Skeletal muscle tissue (tissue), 4 donors: ENCODE measurements around the gene DDX39B. TPM values are rescaled to one million over a fixed set of nuclear protein-coding genes. Genes with fewer than 3 reads are reported as not detected.
A peak's percentile ranks its signal among the peaks of the same experiment; 100 is the strongest.

Source experiments
- H3K27ac ChIP-seq: one replicate; pipeline ENCODE4 v1.7.0; 2013; ENCODE audit warnings: mild to moderate bottlenecking, low read depth, low read length, inconsistent platforms
- H3K27me3 ChIP-seq, 3 donors: one replicate each; pipeline ENCODE4 v1.7.0; 2013; ENCODE audit warnings: low read length in 3 of 3; ENCODE audit not compliant: control insufficient read depth in 3 of 3, insufficient read depth in 3 of 3
- H3K36me3 ChIP-seq, 3 donors: one replicate each; pipeline ENCODE4 v1.7.0; 2013; ENCODE audit warnings: low read length in 3 of 3; ENCODE audit not compliant: control insufficient read depth in 3 of 3, insufficient read depth in 3 of 3
- H3K4me1 ChIP-seq, 3 donors: one replicate each; pipeline ENCODE4 v1.7.0; 2013; ENCODE audit warnings: low read length in 3 of 3, mild to moderate bottlenecking in 3 of 3; ENCODE audit not compliant: control insufficient read depth in 3 of 3, insufficient read depth in 3 of 3
- H3K4me3 ChIP-seq, 3 donors: one replicate each; pipeline ENCODE4 v1.7.0; 2013; ENCODE audit warnings: low read length in 3 of 3
- H3K9ac ChIP-seq, 3 donors: one replicate each; pipeline ENCODE4 v1.7.0; 2013; ENCODE audit warnings: low read length in 3 of 3, mild to moderate bottlenecking in 3 of 3, moderate library complexity in 2 of 3, low read depth in 1 of 3
- H3K9me3 ChIP-seq, 3 donors: one replicate each; pipeline ENCODE4 v1.7.0; 2013; ENCODE audit warnings: low read length in 3 of 3; ENCODE audit not compliant: control insufficient read depth in 3 of 3
- total RNA-seq: library from RNA; depleted of rRNA; stranded (reverse); fragments of >200 nt; gene quantifications from one replicate; pipeline ENCODE4 v1.2.3, GENCODE V29; 2014
- donor health status: Osteomylitis.

Gene DDX39B
- total RNA-seq, 1 donor from 2014 or later: 436 TPM

DNA sequence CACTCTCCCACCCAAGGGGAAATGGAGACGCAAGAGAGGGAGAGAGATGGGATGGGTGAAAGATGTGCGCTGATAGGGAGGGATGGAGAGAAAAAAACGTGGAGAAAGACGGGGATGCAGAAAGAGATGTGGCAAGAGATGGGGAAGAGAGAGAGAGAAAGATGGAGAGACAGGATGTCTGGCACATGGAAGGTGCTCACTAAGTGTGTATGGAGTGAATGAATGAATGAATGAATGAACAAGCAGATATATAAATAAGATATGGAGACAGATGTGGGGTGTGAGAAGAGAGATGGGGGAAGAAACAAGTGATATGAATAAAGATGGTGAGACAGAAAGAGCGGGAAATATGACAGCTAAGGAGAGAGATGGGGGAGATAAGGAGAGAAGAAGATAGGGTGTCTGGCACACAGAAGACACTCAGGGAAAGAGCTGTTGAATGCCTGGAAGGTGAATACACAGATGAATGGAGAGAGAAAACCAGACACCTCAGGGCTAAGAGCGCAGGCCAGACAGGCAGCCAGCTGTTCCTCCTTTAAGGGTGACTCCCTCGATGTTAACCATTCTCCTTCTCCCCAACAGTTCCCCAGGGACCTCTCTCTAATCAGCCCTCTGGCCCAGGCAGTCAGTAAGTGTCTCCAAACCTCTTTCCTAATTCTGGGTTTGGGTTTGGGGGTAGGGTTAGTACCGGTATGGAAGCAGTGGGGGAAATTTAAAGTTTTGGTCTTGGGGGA lies 34.3 kb upstream of the DDX39B start:
- Histone ChIP-seq H3K9me3 (no peaks in the 10 kb centered on the region), H3K9ac (peak overlapping the region in 1 of 3 donors; percentile 62), H3K36me3 (no peaks in the 10 kb centered on the region), H3K4me1 (peaks cover 7 to 12% (median 10%) of the 10 kb centered on the region in 3 donors), H3K4me3 (peak overlapping the region in 2 of 3 donors; percentile 33 to 64), H3K27me3 (no peaks in the 10 kb centered on the region), H3K27ac (no peak overlapping the region)

DNA sequence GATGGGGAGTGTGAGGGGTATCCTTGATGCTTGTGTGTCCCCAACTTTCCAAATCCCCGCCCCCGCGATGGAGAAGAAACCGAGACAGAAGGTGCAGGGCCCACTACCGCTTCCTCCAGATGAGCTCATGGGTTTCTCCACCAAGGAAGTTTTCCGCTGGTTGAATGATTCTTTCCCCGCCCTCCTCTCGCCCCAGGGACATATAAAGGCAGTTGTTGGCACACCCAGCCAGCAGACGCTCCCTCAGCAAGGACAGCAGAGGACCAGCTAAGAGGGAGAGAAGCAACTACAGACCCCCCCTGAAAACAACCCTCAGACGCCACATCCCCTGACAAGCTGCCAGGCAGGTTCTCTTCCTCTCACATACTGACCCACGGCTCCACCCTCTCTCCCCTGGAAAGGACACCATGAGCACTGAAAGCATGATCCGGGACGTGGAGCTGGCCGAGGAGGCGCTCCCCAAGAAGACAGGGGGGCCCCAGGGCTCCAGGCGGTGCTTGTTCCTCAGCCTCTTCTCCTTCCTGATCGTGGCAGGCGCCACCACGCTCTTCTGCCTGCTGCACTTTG lies 33.6 kb upstream of the DDX39B start, which contains the start of gene TNF:
Gene TNF, plus strand, starts transcription at position 231 of the 567 bp plus-strand sequence. Its CDS starts 177 bp downstream, at position 408.
- no peaks in the 10 kb centered on the region for H3K9me3 ChIP-seq
- H3K4me1 ChIP-seq: peaks cover 1 to 6% (median 6%) of the 10 kb centered on the region in 3 donors
- no peak within 1 kb of the TSS for H3K27ac ChIP-seq
- no peaks in the 10 kb centered on the region for H3K27me3 ChIP-seq
- peak within 1 kb of the TSS; percentile 2 to 64 (median 33) for H3K4me3 ChIP-seq
- no peaks in the 10 kb centered on the region for H3K36me3 ChIP-seq
- H3K9ac ChIP-seq: peak within 1 kb of the TSS; percentile 42 to 62 (median 57)

DNA sequence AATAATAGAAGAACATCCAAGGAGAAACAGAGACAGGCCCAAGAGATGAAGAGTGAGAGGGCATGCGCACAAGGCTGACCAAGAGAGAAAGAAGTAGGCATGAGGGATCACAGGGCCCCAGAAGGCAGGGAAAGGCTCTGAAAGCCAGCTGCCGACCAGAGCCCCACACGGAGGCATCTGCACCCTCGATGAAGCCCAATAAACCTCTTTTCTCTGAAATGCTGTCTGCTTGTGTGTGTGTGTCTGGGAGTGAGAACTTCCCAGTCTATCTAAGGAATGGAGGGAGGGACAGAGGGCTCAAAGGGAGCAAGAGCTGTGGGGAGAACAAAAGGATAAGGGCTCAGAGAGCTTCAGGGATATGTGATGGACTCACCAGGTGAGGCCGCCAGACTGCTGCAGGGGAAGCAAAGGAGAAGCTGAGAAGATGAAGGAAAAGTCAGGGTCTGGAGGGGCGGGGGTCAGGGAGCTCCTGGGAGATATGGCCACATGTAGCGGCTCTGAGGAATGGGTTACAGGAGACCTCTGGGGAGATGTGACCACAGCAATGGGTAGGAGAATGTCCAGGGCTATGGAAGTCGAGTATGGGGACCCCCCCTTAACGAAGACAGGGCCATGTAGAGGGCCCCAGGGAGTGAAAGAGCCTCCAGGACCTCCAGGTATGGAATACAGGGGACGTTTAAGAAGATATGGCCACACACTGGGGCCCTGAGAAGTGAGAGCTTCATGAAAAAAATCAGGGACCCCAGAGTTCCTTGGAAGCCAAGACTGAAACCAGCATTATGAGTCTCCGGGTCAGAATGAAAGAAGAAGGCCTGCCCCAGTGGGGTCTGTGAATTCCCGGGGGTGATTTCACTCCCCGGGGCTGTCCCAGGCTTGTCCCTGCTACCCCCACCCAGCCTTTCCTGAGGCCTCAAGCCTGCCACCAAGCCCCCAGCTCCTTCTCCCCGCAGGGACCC lies 32.6 kb upstream of the DDX39B start:
- H3K27ac ChIP-seq: no peak overlapping the region
- H3K36me3 ChIP-seq: no peaks in the 10 kb centered on the region
- peaks cover 0 to 6% (median 5%) of the 10 kb centered on the region in 3 donors for H3K4me1 ChIP-seq
- no peak overlapping the region for H3K4me3 ChIP-seq
- H3K9ac ChIP-seq: no peak overlapping the region
- H3K9me3 ChIP-seq: no peaks in the 10 kb centered on the region
- peaks cover 0 to 3% (median 0%) of the 10 kb centered on the region in 3 donors for H3K27me3 ChIP-seq

DNA sequence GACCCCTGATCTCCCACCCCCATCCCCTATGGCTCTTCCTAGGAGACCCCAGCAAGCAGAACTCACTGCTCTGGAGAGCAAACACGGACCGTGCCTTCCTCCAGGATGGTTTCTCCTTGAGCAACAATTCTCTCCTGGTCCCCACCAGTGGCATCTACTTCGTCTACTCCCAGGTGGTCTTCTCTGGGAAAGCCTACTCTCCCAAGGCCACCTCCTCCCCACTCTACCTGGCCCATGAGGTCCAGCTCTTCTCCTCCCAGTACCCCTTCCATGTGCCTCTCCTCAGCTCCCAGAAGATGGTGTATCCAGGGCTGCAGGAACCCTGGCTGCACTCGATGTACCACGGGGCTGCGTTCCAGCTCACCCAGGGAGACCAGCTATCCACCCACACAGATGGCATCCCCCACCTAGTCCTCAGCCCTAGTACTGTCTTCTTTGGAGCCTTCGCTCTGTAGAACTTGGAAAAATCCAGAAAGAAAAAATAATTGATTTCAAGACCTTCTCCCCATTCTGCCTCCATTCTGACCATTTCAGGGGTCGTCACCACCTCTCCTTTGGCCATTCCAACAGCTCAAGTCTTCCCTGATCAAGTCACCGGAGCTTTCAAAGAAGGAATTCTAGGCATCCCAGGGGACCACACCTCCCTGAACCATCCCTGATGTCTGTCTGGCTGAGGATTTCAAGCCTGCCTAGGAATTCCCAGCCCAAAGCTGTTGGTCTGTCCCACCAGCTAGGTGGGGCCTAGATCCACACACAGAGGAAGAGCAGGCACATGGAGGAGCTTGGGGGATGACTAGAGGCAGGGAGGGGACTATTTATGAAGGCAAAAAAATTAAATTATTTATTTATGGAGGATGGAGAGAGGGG lies 31.7 kb upstream of the DDX39B start:
- no peaks in the 10 kb centered on the region for H3K9me3 ChIP-seq
- H3K36me3 ChIP-seq: no peaks in the 10 kb centered on the region
- peaks cover 0 to 6% (median 5%) of the 10 kb centered on the region in 3 donors for H3K4me1 ChIP-seq
- H3K4me3 ChIP-seq: no peak overlapping the region
- H3K27ac ChIP-seq: no peak overlapping the region
- H3K9ac ChIP-seq: no peak overlapping the region
- H3K27me3 ChIP-seq: peaks cover 0 to 4% (median 3%) of the 10 kb centered on the region in 3 donors

DNA sequence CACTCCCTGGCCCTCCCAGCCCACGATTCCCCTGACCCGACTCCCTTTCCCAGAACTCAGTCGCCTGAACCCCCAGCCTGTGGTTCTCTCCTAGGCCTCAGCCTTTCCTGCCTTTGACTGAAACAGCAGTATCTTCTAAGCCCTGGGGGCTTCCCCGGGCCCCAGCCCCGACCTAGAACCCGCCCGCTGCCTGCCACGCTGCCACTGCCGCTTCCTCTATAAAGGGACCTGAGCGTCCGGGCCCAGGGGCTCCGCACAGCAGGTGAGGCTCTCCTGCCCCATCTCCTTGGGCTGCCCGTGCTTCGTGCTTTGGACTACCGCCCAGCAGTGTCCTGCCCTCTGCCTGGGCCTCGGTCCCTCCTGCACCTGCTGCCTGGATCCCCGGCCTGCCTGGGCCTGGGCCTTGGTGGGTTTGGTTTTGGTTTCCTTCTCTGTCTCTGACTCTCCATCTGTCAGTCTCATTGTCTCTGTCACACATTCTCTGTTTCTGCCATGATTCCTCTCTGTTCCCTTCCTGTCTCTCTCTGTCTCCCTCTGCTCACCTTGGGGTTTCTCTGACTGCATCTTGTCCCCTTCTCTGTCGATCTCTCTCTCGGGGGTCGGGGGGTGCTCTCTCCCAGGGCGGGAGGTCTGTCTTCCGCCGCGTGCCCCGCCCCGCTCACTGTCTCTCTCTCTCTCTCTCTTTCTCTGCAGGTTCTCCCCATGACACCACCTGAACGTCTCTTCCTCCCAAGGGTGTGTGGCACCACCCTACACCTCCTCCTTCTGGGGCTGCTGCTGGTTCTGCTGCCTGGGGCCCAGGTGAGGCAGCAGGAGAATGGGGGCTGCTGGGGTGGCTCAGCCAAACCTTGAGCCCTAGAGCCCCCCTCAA lies 30.5 kb upstream of the DDX39B start, which contains the start of gene LTA:
Gene LTA, plus strand, starts transcription at position 249 of the 871 bp plus-strand sequence. Its CDS starts 454 bp downstream, at position 703.
- Histone ChIP-seq H3K4me3 (no peak within 1 kb of the TSS), H3K4me1 (peaks cover 0 to 6% (median 5%) of the 10 kb centered on the region in 3 donors), H3K27ac (no peak within 1 kb of the TSS), H3K27me3 (peaks cover 0 to 13% (median 5%) of the 10 kb centered on the region in 3 donors), H3K9ac (no peak within 1 kb of the TSS), H3K36me3 (no peaks in the 10 kb centered on the region), H3K9me3 (no peaks in the 10 kb centered on the region)

DNA sequence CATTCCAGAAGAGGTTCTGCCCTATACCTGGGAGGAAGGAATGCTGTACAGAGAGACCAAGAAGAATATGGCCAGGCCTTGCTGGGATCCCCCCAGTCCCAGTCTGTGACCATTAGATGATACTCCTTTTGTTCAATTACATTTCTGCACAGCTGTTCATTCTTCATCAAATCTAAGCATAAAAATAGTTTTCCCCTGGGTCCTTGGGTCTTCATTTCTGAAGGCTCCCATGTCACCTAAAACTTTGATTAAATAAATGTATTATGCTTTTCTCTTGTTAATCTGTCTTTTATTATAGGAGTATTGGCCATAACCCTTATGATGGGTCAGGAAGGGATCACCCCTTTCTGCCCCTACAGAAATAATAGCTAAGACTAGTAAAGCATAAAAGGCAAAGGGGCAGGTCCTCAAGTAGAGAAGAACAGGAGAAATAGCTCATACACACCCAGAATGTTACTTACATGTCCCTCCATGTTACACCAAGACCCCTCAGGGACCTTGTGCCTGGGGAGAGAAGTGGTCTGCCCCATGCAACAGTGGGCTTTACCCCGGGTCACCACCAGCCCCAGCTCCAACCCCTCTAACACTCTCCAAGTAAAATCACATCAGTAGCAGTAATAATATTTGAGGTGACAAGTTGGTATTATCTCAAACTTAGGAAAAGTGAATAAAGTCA lies 28.2 kb upstream of the DDX39B start:
- Histone ChIP-seq H3K36me3 (no peaks in the 10 kb centered on the region), H3K4me3 (no peak overlapping the region), H3K9me3 (no peaks in the 10 kb centered on the region), H3K27me3 (peaks cover 0 to 15% (median 5%) of the 10 kb centered on the region in 3 donors), H3K9ac (no peak overlapping the region), H3K4me1 (peaks cover 0 to 2% (median 0%) of the 10 kb centered on the region in 3 donors), H3K27ac (no peak overlapping the region)

DNA sequence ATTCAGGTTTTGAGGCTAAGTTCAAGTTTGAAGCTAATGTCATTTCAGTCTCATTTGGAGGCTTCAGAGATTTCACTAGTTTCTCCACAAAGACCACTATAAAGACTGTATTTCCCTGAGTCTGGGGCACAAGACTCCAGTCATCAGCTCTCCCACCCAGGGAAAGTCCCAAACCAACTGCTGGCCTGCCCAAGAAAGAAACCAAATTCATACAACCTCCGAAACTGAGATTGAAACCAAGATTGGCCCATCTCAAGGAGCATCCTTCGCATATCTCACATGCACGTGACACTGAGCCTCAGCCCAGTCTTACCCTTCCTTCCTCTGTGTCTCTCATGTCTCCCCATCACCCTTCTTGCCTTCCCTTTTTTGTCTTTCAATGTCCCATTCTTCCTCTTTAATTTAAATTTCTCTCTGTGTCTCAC lies 26.7 kb upstream of the DDX39B start:
- no peaks in the 10 kb centered on the region for H3K9me3 ChIP-seq
- H3K9ac ChIP-seq: no peak overlapping the region
- H3K27ac ChIP-seq: no peak overlapping the region
- no peaks in the 10 kb centered on the region for H3K4me1 ChIP-seq
- H3K36me3 ChIP-seq: no peaks in the 10 kb centered on the region
- H3K4me3 ChIP-seq: no peak overlapping the region
- H3K27me3 ChIP-seq: peaks cover 0 to 15% (median 5%) of the 10 kb centered on the region in 3 donors
